Activated CD8-positive, alpha-beta memory T cell treated with anti-CD3 and anti-CD28 coated beads for 1 hour (primary cell): ENCODE data around the gene RPF1.
"Not testable (repeated sequence)": the region's sequence is repeated elsewhere in the genome, so short reads cannot be mapped to it uniquely, and the experiment has no call there.

Experiments used
- DNase-seq, 2 donors: peaks; one replicate each; pipeline ENCODE4 v3.0.0-alpha.2; 2020; ENCODE audit warnings: low read depth in 1 of 2; ENCODE audit errors: extremely low read depth in 1 of 2

RPF1 gene

DNA sequence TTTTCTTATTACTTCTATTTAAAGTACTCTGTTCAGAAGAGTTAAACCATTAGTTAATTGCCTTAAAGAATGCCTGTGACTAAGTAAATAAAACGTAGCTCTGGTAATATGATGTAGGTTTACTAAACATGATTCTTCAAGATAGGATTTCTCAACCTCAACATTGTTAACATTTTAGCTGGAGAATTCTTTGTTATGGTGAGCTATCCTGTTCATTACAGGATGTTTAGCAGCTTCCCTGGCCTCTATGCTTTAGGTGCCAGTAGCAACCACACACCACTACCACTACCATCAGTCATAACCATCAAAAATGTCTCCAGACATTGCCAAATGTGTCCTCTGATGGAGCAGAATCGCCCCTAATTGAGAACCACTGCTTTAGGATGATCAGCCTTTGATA, 10.7 kb downstream of the RPF1 start:
- DNase-seq, result no peak

DNA sequence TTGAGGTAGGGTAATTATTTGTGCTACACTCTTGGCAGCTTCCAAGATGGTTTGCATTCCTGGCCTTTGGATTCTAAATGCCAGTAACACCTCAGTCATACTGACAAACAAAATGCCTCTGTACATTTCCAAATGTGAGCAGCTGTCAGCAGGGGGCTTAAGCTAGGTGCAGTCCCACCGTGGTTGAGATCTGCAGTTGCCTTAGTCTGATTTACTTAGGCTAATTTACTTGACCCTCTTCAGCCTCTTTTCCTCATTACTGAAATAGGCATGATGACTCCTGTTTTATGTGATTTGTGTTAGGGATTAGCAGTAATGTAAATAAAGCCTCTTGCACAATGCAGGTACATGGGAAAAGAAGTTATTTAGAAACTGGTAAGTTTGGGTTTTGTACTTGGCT, 13.7 kb downstream of the RPF1 start:
- no peak for DNase-seq

DNA sequence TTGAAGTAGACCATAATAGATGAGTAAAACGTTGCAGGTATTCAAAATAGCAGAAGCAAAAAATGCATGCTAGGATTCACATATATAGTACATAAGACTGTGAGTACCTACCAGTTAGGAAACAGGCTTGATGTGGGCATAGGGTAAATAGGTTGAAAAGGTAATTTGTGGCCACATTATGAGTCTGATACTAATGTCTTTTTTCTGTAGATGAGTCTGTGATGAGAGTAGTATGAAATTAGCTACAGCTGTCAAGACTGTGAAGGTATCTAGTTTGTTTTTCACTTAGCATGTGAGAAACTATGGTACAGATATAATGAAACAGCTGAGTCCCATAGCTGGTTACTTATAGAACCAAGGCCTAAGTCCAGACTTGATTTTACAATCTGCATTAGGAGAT, 14.7 kb downstream of the RPF1 start:
- no peak for DNase-seq

DNA sequence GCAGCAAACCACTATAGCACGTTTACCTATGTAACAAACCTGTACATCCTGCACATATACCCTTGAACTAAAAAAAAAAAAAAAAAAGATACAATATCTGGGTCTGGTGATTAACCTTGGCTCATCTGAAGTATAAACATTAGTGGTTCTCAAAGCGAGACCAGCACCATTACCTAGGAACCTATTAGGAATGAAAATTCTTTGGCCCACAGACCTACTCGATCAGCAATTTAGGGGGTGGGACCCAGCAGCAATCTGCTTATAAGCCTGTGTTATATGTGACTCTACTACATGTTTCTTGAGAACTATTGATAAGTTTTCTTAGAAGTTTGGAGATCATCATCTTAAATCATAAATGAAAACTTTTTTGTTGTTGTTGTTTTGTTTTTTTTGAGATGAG, 17.4 kb downstream of the RPF1 start:
- DNase-seq, result no peak

DNA sequence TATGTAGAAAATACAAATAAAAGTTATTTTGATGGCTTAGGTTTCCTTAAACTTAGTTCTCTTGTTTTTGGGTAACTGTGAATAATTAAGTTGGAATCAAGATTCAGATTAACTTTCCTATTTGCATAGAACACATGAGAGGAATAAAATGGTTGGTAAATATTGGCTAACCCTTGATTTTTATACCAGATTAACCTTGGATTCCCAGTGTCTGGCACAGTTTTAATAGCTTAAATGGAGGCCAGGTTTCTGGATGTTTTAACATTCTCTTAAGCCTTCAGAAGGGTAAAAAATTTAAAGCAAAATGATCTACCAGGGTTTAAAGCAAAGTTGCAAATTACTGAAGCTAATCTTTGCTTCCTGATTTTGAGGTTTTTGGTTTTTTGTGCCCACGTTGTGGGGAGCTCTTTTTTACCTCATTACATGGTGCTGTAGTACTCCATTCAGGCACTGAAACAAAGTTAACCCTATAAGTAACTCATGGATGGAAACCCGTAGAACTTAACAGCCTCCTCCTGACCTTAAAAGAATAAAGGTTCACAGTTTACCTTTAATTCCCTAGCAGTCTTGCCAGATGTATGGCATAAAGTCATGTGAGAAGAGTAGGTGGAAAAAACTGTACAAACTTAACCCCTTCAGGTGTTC, 18.7 kb downstream of the RPF1 start:
- no peak for DNase-seq

DNA sequence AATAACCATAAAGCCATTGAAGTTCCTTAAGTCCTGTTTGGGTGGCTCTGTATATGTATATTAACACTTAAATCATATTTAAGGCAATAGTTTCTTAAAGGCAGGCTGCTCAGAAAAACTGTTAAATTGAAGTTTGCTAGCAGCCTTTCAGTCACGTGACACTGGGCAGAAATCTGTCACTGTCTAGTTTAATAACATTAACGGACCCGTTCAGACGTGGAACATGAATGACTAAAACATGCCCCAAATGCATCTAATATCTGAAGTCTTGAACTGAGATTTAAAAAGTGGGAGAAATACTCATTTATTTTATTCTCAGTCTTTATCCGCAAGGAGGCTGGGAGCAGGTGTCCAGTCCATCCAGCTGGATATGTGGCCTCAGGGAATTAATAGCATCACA, 23.9 kb downstream of the RPF1 start:
- DNase-seq, result no peak

DNA sequence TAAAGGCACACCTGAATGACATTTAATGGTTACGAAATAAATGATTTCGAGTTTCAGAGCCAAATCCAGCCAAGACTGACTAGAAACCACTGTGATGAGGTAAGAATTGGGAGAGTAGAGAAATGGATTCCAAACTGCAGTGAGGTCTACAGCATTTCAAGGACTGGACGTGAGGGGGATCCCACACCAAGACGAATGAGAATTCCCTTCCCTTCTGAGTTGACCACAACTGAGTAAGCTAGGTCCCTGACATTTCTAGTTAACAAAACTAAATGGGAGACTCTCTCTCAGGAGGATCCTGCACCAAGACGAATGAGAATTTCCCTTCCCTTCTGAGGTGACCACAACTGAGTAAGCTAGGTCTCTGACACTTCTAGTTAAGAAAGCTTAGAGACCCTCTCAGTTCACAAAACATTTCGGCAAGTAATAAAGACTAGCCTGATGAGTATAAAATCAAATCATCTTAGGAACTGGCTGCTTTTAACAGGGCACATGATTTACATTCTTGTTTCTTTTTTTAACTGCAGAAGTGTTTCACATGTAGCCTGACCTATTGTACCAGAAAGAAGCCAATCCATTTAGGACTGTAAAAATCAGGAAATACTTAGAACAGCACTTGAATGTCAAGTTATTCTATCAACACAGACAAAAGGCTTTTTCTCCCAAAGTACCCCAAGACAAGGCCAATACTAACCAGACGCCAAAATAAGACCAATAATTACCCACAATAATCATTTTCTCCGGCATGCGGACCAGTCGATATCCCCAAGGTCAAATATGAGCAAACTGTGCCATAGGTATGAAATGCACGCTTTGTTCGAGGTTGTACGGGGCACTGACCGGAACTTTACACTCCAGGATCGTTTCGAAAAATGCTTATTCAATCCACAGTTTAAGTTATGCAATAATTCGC, 25.8 kb downstream of the RPF1 start:
- DNase-seq, result no peak

DNA sequence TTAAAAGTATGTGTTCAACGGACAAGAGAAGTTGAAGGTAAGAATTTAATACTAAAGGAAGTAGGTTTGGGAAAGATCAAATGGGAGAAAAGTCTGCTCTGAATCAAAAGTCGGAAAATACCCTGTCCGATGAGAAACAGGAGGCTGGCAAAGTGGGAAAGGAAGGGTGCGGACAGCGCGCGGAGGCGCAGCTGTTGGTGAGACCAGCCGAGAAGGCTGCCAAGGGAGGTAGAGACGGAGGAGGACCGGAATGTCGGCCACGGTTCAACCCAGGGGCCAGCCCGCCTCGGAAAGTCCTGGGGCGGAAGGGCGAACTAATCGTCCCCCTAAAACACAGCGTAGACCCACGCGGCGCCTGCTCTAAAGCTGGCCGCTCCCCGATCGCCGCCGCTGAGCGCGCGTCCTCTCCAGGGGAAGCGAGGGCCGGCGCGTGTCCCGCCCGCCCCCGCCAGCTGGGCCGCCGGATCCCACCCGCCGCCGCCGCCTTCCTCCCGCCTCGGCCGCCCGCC, 26.5 kb downstream of the RPF1 start:
- DNase-seq, result no peak

DNA sequence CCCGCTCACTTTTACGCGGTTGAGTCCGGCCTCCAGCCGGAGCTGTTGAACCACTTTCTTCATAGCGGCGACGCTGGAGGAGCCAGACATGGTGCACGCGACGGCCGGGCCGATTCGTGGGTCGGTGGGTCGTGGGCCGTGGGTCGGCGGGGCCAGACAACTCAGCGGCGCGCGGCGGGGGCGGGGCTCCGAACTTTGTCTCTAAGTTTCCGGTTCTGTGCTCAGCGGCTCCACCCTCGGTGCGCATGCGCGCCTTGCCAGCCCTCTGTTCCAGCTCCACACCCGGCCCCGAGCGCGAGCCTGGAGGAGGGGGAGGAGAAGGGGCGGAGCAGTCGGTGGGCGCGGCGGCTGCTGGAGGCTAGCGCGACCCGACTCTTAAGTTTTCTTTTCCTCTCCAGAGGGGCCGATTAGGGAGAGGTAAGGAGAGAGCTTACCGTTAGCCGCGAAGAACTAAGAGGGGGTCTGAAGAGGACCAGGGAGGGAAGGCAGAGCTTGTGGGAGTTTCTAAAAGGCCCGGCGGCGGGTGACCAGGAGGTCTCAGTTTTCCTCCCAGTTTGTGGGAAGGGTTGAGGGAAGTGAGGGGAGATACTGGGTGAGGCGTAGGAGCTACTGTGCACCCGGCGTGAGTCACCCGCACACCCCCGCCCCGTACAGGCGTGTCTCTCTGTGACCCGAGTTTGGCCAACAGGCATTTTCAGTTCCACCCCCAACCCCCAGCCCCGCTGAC, 27.1 kb downstream of the RPF1 start, which contains the start of the genes GNG5 and SPATA1:
GNG5 (minus strand) TSS at position 580 of the 727 bp plus-strand sequence; CDS start at position 90, 490 bp downstream.
SPATA1 (plus strand) TSS at position 385 of the 727 bp plus-strand sequence. CDS start 9,974 bp downstream, outside the sequence.
- DNase-seq, result peak; percentile 94 to 98

DNA sequence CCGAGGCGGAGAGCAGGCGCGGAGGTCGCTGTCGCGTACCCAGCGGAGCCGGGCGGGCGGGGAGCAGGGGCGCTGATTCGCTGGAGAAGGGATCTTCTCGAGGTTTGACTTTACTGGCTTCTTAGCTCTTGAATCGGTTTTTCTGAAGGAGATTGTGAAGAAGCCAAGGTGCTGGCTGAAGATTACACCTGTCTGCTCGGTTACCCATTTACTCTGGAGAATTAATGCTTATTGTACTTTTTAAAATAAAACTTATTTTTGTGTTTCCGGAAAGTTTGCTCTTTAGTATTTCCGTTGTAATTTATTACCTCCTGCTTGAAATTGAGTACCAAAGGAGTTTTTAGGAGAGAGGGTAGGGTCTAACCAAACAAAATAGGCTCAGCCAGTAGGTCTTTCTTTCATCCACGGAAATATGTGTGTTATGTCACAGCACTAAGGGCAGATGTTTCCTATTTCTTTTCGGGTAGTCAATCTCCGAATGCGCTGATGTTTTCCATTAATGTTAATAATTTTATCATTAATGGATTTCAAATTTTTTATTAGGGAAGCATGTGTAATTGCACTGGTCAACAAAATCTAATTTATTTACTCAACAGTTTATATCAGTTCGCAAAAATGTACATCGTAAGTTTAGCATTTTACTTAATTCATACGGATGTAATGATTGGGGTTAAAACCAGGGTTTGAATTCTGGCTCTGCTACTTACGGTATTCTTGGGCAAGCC, 27.8 kb downstream of the RPF1 start:
- no peak for DNase-seq

DNA sequence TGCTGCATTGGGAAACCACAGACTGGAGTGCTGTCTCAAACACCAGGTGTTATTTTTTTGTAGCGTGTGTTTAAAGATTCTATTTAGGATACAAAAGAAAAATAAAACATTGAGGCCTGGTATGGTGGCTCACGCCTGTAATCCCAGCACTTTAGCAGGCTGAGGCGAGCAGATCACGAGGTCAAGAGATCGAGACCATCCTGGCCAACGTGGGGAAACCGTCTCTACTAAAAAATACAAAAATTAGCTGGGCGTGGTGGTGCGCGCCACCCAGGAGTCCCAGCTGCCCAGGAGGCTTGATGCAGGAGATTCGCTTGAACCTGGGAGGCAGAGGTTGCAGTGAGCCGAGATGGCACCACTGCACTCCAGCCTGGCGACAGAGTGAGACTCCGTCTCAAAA, 28.8 kb downstream of the RPF1 start:
- not testable (repeated sequence) for DNase-seq

DNA sequence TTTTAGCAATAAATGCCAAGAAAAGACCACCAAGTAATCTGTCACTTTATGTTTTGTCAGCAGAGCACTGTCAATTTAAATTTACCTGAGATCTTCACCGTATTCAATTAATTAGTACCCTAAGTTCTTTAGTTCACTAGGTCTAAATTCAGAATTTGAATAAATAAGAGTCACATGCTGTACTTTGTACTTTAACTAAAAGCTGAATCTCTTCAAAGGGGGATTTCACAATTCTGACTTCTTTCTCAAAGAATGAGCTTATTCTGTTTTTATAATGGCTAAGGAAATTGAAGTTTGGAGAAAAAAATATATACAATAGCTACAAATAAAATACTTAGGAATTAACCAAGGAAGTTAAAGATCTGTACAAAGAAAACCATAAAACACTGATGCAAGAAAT, 29.4 kb downstream of the RPF1 start:
- no peak for DNase-seq

DNA sequence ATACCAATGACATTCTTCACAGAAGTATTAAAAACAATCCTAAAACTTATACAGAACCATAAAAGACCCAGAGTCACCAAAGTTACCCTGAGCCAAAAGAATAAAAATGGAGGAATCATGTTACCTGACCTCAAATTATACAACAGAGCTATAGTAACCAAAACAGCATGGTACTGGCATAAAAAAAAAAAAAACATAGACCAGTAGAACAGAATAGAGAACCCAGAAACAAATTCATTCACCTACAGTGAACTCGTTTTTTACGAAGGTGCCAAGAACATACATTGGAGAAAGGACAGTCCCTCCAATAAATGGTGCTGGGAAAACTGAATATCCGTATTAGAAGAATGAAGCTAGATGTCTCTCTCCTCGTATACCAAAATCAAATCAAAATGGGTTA, 30.0 kb downstream of the RPF1 start:
- DNase-seq, result no peak

DNA sequence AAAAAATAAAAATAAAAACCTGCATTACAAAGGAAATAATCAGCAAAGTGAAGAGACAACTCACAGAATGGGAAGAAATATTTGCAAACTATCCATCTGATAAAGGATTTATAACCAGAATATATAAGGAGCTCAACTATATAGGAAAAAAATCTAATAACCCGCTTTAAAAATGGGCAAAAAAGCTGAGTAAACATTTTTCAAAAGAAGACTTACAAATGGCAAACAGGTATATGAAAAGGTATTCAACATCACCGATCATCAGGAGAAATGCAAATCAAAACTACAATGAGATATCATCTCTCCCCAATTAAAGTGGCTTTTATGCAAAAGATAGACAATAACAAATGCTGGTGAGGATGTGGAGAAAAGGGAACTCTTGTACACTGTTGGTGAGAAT, 31.1 kb downstream of the RPF1 start:
- DNase-seq, result no peak

DNA sequence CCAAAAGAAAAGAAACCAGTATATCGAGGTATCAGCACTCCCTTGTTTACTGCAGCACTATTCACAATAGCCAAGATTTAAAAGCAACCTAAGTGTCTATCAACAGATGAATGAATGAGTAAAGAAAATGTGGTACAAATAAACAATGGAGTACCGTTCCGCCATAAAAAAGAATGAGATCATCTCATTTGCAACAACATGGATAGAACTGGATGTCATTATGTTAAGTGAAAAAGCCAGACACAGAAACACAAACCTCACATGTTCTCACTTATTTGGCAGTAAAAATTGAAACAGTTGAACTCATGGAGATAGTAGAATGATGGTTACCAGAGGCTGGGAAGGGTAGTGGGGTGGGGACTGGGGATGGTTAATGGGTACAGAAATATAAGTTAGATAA, 31.6 kb downstream of the RPF1 start:
- DNase-seq, result no peak

DNA sequence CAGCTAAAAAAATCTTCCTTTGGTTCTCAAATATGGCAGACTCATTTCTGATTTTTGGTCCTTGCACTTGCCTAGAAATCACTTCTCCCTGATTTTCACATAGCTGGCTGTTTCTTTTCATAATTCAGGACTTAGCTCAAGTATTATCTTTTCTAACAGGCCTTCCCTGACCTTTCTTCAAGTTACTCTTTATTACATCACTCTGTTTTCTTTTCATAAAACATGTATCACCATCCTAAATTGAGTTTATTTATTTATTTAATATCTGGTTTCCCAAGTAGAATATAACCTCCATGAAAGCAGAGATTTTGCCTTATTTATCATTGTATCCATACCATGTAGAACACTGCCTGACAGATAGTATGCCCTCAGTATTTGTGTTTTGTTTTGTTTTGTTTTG, 45.5 kb downstream of the RPF1 start:
- no peak for DNase-seq

DNA sequence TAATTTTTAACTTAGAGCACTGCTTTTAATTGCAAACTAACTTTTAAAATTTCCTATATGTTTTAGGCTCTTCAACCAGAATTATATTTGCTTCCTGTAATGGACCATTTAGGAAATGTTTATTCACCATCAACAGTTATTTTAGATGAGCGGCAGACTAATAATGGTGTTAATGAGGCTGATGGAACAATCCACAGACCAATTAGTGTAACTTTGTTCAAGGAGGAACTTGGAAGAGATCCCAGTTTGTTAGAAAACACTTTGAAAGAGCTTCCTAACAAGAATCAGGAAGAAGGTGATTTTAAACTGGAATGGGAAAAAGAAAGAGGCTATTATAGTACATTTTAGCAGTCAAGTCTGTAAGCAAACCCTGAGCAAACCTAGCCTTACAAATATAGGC, 46.7 kb downstream of the RPF1 start:
- no peak for DNase-seq

DNA sequence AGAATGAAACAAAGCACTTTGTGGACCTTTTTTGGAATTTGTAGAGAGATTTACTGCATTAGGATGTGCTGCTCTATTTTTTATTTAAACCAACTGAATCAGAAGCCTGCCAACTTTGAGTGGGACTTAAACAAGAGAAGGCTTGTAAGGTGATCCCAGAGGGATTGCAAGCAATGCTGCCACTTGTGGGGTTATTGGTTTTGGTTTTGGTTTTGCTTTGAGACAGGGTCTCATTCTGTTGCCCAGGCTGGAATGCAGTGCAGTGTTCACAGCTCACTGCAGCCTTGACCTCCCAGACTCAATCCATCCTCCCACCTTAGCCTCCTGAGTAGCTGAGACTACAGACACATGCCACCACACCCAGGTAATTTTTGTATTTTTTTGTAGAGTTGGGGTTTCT, 59.5 kb downstream of the RPF1 start:
- no peak for DNase-seq

DNA sequence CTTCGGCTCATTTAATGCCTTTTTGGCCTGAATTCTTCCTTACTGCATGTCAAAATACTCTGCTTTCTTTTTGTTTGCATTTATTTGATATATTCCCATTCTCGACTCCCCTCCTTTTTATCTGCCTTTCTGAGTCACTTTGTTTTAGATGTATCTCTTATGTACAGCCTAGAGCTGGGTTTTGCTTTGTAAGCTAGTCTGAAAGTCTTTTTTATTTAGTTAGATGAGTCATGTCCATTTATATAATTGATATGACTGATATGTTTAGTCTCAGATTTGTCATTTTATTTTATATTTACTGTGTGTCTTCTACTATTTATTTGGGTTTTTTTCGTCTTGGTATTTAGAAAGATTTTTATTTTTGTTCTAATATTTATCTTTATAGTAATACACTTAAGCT, 60.9 kb downstream of the RPF1 start:
- no peak for DNase-seq

DNA sequence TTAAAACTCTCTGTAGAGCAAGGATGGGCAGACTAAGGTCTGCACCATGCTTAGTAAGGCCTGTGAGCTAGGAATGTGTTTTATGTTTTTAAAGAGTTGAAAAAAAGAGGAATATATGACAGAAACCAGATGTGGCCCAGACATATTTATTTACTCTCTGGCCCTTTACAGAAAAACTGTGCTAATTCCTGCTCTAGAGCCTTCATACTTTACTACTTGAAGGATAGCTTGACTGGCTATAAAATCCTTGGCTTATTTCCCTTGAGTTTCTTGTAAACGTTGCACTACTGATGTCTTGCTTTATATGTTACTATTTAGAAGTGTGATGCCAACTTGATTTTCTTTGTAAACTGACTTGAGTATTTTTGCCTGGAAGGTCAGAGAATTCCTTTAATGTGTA, 61.7 kb downstream of the RPF1 start:
- DNase-seq, result no peak

DNA sequence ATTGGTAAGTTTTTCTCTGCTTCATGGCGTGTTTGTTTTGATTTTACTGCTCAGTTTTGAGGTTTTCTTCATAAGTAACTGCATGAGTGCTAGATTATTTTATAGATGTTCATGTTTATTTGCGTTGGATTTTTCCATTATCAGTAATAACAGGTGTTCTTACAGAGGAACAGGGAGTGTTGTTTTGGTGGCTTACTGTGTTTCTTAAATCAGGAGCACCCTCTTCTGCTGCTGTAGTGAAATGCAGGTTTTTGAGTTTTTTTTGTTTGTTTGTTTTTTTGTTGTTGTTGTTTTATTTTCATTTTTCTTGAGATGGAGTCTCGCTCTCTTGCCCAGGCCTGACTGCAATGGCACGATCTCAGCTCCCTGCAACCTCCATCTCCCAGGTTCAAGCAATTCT, 62.6 kb downstream of the RPF1 start:
- DNase-seq, result no peak
